HL-60 (cell line): ENCODE results near the gene ANKRD55.
"Not testable (repeated sequence)": the region's sequence is repeated elsewhere in the genome, so short reads cannot be mapped to it uniquely, and the experiment has no call there.

Source experiments
- CTCF ChIP-seq: IDR thresholded peaks from one replicate; pipeline ENCODE4 v1.5.1; 2011; ENCODE audit warnings: low read length, control low read depth, inconsistent platforms; ENCODE audit not compliant: insufficient read depth
- POLR2AphosphoS5 ChIP-seq: IDR thresholded peaks from 2 replicates; pipeline ENCODE4 v1.6.1; 2012; ENCODE audit warnings: low read depth
- REST ChIP-seq: IDR thresholded peaks from 2 replicates; pipeline ENCODE4 v1.6.1; 2012; ENCODE audit warnings: low read depth; ENCODE audit not compliant: insufficient replicate concordance

- not testable (repeated sequence) for TF ChIP-seq CTCF, POLR2AphosphoS5, REST
Observed at GRCh38 chr5:56203936-56204335, 29.2 kb downstream of the ANKRD55 start.
